GM19240 (cell line): ENCODE results near the gene NPAS1.
A peak's percentile ranks its signal among the peaks of the same experiment; 100 is the strongest.
"Not testable (repeated sequence)": the region's sequence is repeated elsewhere in the genome, so short reads cannot be mapped to it uniquely, and the experiment has no call there.

Experiments
- DNase-seq: peaks from one replicate; pipeline ENCODE4 v3.0.0; 2011; ENCODE audit warnings: low spot score; ENCODE audit not compliant: insufficient read length

NPAS1 gene

DNA sequence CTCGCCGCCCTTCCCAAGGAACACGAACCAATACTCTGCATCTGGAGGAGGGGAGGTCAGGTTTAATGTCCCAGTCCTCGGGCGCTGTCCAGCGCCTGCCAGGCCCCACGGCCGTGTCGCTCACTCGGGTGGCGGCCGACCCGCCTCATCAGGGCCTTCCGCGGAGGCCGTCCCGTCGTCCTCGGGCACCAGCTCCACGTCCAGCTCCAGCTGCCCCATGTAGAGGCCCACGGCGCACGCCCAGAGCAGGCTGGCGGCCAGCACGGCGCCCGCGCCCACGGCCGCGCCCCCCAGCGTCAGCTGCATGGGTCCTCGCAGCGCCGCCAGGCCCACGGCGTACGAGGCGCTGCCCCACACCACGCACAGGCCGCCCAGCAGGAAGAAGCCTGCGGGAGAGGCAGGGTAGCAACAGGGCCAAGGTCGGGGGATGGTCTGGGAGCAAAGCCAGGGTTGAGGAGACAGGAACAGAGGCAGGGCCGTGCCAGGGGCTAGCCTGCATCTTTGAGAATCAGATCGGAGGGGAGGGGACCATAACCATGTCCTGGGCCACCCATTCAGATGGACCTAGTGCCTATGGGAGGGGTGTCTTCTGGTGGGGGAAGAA, 26.3 kb downstream of the NPAS1 start:
- DNase-seq: no peak

- DNase-seq: no peak
Observed at GRCh38 chr19:47047272-47047762, 27.7 kb downstream of the NPAS1 start.

DNA sequence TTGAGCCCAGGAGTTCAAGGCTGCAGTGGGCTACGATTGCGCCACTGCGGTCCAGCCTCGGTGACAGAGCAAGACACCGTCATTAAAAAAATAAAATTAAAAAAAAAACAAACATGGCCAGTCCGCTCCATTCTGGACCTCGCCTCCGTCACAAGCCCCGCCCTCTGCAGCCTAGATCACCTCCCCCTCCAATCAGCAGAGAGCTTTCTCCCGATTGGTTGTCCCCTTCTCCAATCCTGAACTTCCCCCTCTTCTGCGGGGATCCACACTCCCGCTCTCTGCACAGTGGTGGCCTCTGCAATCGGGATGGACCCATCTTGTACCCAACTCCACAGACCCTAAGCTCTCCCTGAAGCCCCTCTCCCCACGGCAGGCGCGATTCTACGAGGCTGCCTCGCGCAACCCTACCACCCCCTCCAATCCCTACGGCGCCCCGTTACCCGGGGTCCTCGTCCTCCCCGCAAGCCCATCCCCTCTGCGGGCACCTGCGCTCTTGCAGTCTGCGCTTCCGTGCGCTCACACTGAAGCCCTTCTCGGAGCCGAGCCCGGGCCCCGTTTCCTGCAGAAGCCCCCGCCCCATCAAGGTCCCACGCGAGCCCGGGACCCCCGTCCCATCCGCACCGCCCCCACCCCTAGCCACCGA, 28.2 kb downstream of the NPAS1 start:
- DNase-seq: peak; percentile 97

DNA sequence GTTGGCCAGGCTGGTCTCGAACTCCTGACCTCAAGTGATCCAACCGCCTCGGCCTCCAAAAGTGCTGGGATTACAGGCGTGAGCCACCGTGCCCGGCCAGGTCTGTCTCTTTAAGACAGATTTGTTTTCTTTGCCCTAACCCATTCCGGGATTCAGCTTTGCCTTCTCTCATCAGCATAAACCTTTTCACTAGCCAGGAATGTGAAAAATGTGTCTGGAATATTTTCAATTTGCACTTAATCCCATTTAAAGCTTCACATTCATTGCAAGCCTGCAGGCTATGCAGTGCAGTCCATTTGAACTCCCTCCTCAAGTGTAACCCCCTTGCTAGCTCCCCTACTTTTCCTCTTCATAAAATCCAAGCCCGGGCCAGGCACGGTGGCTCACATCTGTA, 29.7 kb downstream of the NPAS1 start:
- DNase-seq: no peak

- DNase-seq: not testable (repeated sequence)
Observed at GRCh38 chr19:47050562-47050961, 30.9 kb downstream of the NPAS1 start.

- no peak for DNase-seq
Observed at GRCh38 chr19:47056411-47056810, 36.8 kb downstream of the NPAS1 start.

- no peak for DNase-seq
Observed at GRCh38 chr19:47057328-47057727, 37.7 kb downstream of the NPAS1 start.

GRCh38 chr19:47058621-47059022, 39.0 kb downstream of the NPAS1 start:
- DNase-seq: no peak

DNA sequence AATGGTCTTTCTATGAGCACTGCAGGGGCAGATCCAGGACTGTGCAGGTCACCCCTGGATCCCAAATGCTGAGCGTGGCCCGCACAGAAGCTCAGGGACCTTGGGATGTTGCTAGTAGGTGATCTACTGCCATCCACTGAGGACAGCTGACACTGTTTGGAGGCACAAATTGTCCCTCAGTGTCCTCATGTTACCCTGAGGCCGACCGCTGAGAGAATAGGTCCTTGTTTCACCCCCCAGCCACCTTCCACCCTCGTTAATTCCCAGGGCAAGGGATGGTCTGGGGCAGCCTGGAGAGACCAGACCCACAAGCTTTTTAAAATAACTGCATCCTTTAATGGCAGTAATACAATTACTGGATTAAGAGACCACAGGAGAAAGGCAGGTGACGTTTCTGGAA, 44.2 kb downstream of the NPAS1 start:
- DNase-seq: no peak

- no peak for DNase-seq
Observed at GRCh38 chr19:47065242-47065641, 45.6 kb downstream of the NPAS1 start.

GRCh38 chr19:47066376-47067214, 47.0 kb downstream of the NPAS1 start:
- DNase-seq: no peak

- DNase-seq: no peak
Observed at GRCh38 chr19:47067215-47067847, 47.7 kb downstream of the NPAS1 start.

- DNase-seq: no peak
Observed at GRCh38 chr19:47068246-47068645, 48.6 kb downstream of the NPAS1 start.

GRCh38 chr19:47068876-47069406, 49.3 kb downstream of the NPAS1 start:
- no peak for DNase-seq

- DNase-seq: no peak
Observed at GRCh38 chr19:47069795-47070194, 50.2 kb downstream of the NPAS1 start.

GRCh38 chr19:47070756-47071155, 51.1 kb downstream of the NPAS1 start:
- DNase-seq: no peak

DNA sequence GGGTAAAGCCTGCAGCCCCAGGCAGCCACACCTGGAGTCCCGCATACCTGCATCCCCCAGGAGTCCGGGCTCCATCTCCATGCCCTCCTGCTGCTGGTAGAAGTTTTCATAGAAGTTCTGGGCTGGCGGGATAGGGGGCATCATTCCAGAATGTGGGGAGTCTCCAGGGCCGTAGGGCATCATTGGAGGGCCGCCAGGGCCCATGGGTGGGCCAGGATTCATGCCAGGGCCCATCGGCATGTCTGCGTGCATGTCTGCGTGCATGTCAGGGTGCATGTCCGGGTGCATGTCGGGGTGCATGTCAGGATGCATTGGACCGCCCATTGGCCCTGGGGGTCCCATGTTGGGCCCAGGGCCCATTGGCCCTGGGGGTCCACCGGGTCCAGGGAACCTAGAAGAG, 52.1 kb downstream of the NPAS1 start:
- no peak for DNase-seq

- no peak for DNase-seq
Observed at GRCh38 chr19:47072323-47072722, 52.7 kb downstream of the NPAS1 start.

DNA sequence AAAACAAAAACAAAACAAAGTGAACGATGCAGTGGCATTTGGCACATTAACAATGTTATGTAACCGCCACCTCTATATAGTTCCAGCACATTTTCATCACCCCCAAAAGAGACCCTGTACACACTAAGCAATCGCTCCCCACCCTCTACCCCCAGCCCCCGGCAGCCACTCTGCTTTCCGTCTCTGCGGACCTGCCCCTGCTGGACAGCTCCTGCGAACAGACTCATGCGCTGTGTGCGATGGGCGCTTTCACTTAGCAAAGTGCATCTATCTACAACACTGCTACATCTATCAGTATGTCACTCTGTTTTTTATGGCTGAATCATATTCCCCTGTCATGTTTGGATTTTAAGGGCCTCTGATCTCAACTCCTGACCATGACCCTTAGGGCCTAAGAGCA, 53.9 kb downstream of the NPAS1 start:
- no peak for DNase-seq

DNA sequence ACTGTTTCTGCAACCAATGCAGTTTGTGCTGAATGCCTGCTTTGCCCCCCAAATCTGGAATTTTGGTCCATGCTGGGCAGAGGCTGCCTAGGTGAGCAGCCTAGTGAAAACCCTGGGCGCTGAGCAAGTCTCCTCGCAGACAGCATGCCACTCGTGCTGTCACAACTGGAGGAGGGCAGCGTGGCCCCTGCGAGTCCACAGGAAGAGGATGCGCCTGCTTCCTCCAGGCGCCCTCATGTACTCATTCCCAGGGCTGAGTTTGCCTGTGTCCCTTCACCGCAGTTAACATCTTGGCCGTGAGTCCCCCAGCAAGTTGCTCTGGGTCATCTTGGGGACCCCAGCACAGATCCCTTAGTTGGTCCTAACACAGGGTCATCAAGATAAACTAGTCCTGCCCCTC, 55.0 kb downstream of the NPAS1 start:
- no peak for DNase-seq

DNA sequence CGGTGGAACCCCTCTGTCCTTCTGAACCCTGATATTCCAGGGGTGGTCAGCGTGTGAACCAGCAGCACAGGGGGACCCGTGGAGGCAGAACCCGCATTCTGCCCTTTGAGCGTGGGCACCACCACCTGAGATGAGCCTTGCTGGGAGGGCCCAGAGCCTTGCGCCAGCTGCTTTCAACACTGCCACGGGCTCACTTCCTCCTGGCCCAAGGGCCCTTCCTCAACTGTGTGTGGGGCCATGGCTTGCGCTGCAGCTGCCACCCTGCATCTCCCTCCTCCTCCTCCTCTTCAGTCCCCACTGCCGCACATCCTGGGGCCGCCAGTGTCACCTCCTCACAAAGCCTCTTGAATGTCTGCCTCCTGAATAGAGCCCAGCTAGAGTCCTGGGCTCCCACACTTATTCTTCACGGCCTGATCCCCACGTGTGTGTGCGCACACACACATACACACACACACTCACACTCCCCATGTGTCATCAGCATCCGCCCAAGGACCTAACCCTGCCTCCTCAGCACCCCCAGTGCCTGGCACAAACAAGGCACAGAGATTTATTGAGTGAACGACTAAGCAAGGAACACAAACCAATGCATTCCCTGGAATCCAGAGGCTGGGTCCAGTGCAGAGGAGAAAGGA, 55.7 kb downstream of the NPAS1 start:
- DNase-seq: no peak
